Trophoblast cell (in vitro differentiated cells and primary cell): ENCODE data around the gene ECEL1.

Experiments
- DNase-seq, 2 donors: peaks; one replicate each; pipeline ENCODE4 v3.0.0-alpha.2; 2016
- H2AFZ ChIP-seq: 2 replicates; pipeline ENCODE4 v1.6.1; 2013; ENCODE audit warnings: low read length, moderate library complexity, mild to moderate bottlenecking; ENCODE audit not compliant: insufficient read depth, poor library complexity
- H2AK5ac ChIP-seq: 2 replicates; pipeline ENCODE4 v1.6.1; 2013; ENCODE audit warnings: mild to moderate bottlenecking, low read length
- H2BK120ac ChIP-seq: 2 replicates; pipeline ENCODE4 v1.6.1; 2013; ENCODE audit warnings: low read length, mild to moderate bottlenecking, moderate library complexity; ENCODE audit not compliant: insufficient read depth, poor library complexity
- H2BK12ac ChIP-seq: 2 replicates; pipeline ENCODE4 v1.6.1; 2013; ENCODE audit warnings: mild to moderate bottlenecking, low read length, moderate library complexity
- H2BK5ac ChIP-seq: 2 replicates; pipeline ENCODE4 v1.6.1; 2013; ENCODE audit warnings: low read length, low read depth, moderate library complexity, mild to moderate bottlenecking; ENCODE audit not compliant: poor library complexity
- H3K14ac ChIP-seq: 2 replicates; pipeline ENCODE4 v1.6.1; 2013; ENCODE audit warnings: mild to moderate bottlenecking, low read length
- H3K18ac ChIP-seq: 2 replicates; pipeline ENCODE4 v1.6.1; 2013; ENCODE audit warnings: mild to moderate bottlenecking, low read length
- H3K23ac ChIP-seq: 2 replicates; pipeline ENCODE4 v1.6.1; 2013; ENCODE audit warnings: low read length
- H3K27ac ChIP-seq: 2 replicates; pipeline ENCODE4 v1.5.1; 2013; ENCODE audit warnings: low read depth, mild to moderate bottlenecking, inconsistent platforms, low read length, moderate library complexity
- H3K27me3 ChIP-seq: 2 replicates; pipeline ENCODE4 v1.6.1; 2013; ENCODE audit warnings: inconsistent platforms, mild to moderate bottlenecking, low read length, moderate library complexity; ENCODE audit not compliant: insufficient read depth
- H3K36me3 ChIP-seq, 2 experiments: 1 replicate in 1 of 2; 2 replicates in 1 of 2; pipeline ENCODE4 v1.6.1; 2013; ENCODE audit warnings: low read length in 2 of 2, mild to moderate bottlenecking in 2 of 2, moderate library complexity in 1 of 2; ENCODE audit not compliant: insufficient read depth in 2 of 2, control insufficient read depth in 1 of 2
- H3K4ac ChIP-seq: 2 replicates; pipeline ENCODE4 v1.6.1; 2013; ENCODE audit warnings: low read depth, mild to moderate bottlenecking, low read length, moderate library complexity
- H3K4me1 ChIP-seq, 2 experiments: 1 replicate in 1 of 2; 2 replicates in 1 of 2; pipeline ENCODE4 v1.6.1; 2013; ENCODE audit warnings: low read length in 2 of 2, mild to moderate bottlenecking in 2 of 2, moderate library complexity in 1 of 2; ENCODE audit not compliant: insufficient read depth in 2 of 2, control insufficient read depth in 1 of 2
- H3K4me2 ChIP-seq: 2 replicates; pipeline ENCODE4 v1.6.1; 2013; ENCODE audit warnings: inconsistent platforms, mild to moderate bottlenecking, low read length, moderate library complexity
- H3K4me3 ChIP-seq: 2 replicates; pipeline ENCODE4 v1.5.1; 2013; ENCODE audit warnings: mild to moderate bottlenecking, low read depth, low read length, inconsistent platforms
- H3K79me1 ChIP-seq: one replicate; pipeline ENCODE4 v1.6.1; 2013; ENCODE audit warnings: low read length
- H3K79me2 ChIP-seq: 2 replicates; pipeline ENCODE4 v1.6.1; 2013; ENCODE audit warnings: low read length, mild to moderate bottlenecking; ENCODE audit not compliant: control insufficient read depth, insufficient read depth, poor library complexity
- H3K9ac ChIP-seq: 2 replicates; pipeline ENCODE4 v1.6.1; 2013; ENCODE audit warnings: mild to moderate bottlenecking, low read length
- H3K9me3 ChIP-seq: 2 replicates; pipeline ENCODE4 v1.6.1; 2013; ENCODE audit warnings: low read depth, mild to moderate bottlenecking, control low read depth, inconsistent platforms, low read length; ENCODE audit not compliant: insufficient read depth
- H4K12ac ChIP-seq: 2 replicates; pipeline ENCODE4 v1.6.1; 2013; ENCODE audit warnings: low read depth, mild to moderate bottlenecking, low read length, moderate library complexity
- H4K8ac ChIP-seq: 2 replicates; pipeline ENCODE4 v1.6.1; 2013; ENCODE audit warnings: low read depth, mild to moderate bottlenecking, low read length, moderate library complexity
- H4K91ac ChIP-seq: one replicate; pipeline ENCODE4 v1.6.1; 2013; ENCODE audit warnings: low read depth, mild to moderate bottlenecking, low read length, moderate library complexity
- WGBS: extraction: QIAGEN DNeasy Blood & Tissue Kit; methylation state at CpG from one replicate; pipeline ENCODE4 v1.1.7; 2013; ENCODE audit warnings: missing lambda C conversion rate; ENCODE audit not compliant: insufficient read length, insufficient coverage; ENCODE audit errors: extremely low coverage; 5-methylcytosine and 5-hydroxymethylcytosine counted together

ECEL1 gene

DNA sequence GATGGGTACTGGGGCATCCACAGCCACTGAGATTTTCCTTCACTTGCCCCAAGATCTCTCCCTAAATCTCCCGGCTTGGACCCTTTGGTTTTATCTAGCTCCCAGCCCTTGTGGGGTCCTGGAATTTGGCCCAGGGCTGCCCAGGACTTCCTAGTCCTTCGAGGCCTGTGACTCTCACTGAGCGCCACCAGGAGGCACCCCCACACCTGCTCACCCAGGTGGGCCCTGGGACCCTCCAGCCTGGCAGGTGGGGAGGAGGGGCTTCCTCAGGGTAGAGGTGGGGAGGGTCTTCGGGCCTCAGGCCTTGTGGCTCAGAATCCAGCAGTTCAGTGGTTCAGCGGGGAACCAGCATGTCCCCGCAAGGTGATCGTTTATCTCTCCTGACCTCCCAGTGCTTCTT lies 20.6 kb upstream of the ECEL1 start:
- WGBS = no CpG with 5 or more reads among the region's 7 CpGs
- no peak overlapping the region for H3K4me2 ChIP-seq
- H3K27me3 ChIP-seq = peaks cover 23% of the 10 kb centered on the region
- H3K18ac ChIP-seq = no peak overlapping the region
- no peak overlapping the region for H3K4ac ChIP-seq
- no peak overlapping the region for H3K4me3 ChIP-seq
- no peaks in the 10 kb centered on the region for H3K79me2 ChIP-seq
- no peaks in the 10 kb centered on the region for H3K36me3 ChIP-seq
- H3K27ac ChIP-seq = no peak overlapping the region
- no peak overlapping the region for H2AK5ac ChIP-seq
- H2AFZ ChIP-seq = no peak overlapping the region
- H4K12ac ChIP-seq = no peak overlapping the region
- no peak overlapping the region for H2BK120ac ChIP-seq
- DNase-seq = no peak
- H4K8ac ChIP-seq = no peak overlapping the region
- no peak overlapping the region for H3K14ac ChIP-seq
- H4K91ac ChIP-seq = no peak overlapping the region
- no peak overlapping the region for H2BK12ac ChIP-seq
- no peak overlapping the region for H3K23ac ChIP-seq
- peaks cover 0 to 3% of the 10 kb centered on the region in 2 experiments for H3K4me1 ChIP-seq
- peaks cover 5% of the 10 kb centered on the region for H3K9me3 ChIP-seq
- no peaks in the 10 kb centered on the region for H3K79me1 ChIP-seq
- no peak overlapping the region for H2BK5ac ChIP-seq
- H3K9ac ChIP-seq = no peak overlapping the region

DNA sequence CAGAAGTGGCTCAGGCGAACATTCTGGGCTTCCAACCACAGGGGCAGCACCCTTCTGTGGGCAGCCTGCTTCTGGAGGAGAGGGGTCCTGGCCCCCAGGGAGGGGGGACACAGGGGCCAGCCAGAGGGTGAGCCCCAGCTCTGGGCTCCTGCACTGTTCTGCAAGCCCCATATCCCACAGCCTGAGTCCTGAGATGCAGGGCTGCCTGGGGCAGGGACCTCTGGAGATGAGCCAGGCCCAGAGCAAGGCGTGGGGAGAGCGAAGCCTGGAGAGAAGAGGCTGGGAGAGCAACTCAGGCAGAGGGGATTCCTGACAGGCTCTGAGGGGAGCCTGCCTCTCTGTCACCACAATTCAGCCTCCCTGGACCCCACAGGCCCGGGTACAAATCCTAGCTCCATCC lies 19.1 kb upstream of the ECEL1 start:
- no peak overlapping the region for H2AK5ac ChIP-seq
- H3K27ac ChIP-seq = no peak overlapping the region
- DNase-seq = no peak
- H2BK5ac ChIP-seq = no peak overlapping the region
- no CpG with 5 or more reads among the region's 4 CpGs for WGBS
- no peak overlapping the region for H2AFZ ChIP-seq
- H3K4ac ChIP-seq = no peak overlapping the region
- no peak overlapping the region for H3K18ac ChIP-seq
- no peaks in the 10 kb centered on the region for H3K79me2 ChIP-seq
- no peak overlapping the region for H3K23ac ChIP-seq
- no peak overlapping the region for H4K8ac ChIP-seq
- no peak overlapping the region for H2BK12ac ChIP-seq
- no peak overlapping the region for H4K12ac ChIP-seq
- H3K36me3 ChIP-seq = no peaks in the 10 kb centered on the region
- H3K14ac ChIP-seq = no peak overlapping the region
- no peak overlapping the region for H3K9ac ChIP-seq
- no peak overlapping the region for H4K91ac ChIP-seq
- no peak overlapping the region for H3K4me3 ChIP-seq
- H3K79me1 ChIP-seq = no peaks in the 10 kb centered on the region
- H3K4me1 ChIP-seq = peaks cover 0 to 8% of the 10 kb centered on the region in 2 experiments
- peaks cover 31% of the 10 kb centered on the region for H3K27me3 ChIP-seq
- H3K9me3 ChIP-seq = peaks cover 7% of the 10 kb centered on the region
- H3K4me2 ChIP-seq = no peak overlapping the region
- no peak overlapping the region for H2BK120ac ChIP-seq

DNA sequence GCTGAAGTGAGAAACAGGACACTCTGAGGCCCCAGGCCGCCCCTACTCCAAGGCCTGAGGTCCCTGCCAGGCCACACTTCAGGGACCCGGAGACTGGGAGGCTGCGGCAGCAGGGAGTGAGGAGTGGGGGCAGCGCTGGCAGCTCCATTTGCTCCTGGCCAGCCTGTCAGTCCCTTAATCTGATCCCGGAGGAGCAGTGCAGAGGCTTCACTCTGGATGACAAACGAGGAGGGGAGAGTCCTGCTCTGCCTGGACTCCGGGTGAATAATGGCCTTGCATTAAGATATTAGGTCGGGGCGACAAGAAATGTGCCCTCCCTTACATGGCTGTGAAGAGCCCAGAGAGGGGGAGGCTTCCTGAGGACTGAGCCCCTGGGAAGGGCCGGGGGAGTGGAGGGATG lies 18.2 kb upstream of the ECEL1 start:
- Histone ChIP-seq H3K27me3 (peaks cover 31% of the 10 kb centered on the region), H3K4me2 (no peak overlapping the region), H3K4ac (no peak overlapping the region), H3K4me1 (peaks cover 0 to 8% of the 10 kb centered on the region in 2 experiments), H3K36me3 (no peaks in the 10 kb centered on the region), H3K27ac (no peak overlapping the region), H3K18ac (no peak overlapping the region), H3K9ac (no peak overlapping the region), H2AK5ac (no peak overlapping the region), H4K12ac (no peak overlapping the region), H2BK12ac (no peak overlapping the region), H3K9me3 (peaks cover 7% of the 10 kb centered on the region), H3K79me2 (no peaks in the 10 kb centered on the region), H4K8ac (no peak overlapping the region), H2BK120ac (no peak overlapping the region), H2BK5ac (no peak overlapping the region), H2AFZ (no peak overlapping the region), H3K23ac (no peak overlapping the region), H4K91ac (no peak overlapping the region), H3K14ac (no peak overlapping the region), H3K79me1 (no peaks in the 10 kb centered on the region), H3K4me3 (no peak overlapping the region)
- no CpG with 5 or more reads among the region's 10 CpGs for WGBS
- DNase-seq = no peak

DNA sequence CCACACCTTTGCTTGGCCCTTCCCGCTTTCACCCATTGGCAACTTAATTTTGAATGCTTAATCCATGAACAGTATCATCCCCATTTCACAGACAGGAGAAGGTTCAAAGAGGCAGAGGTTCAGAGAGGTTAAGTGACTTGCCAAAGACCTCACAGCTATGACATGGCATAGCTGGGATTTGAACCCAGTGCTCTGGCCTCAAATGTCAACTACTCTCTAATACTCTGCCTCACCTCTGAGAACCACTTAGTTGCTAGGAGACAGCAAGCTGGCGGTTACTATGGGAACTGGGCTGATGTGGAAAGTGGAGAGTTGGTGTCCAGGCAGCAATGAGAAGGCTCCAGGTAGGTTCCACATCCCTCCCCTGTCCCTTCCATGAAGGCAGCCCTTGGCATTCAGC lies 16.8 kb upstream of the ECEL1 start:
- Histone ChIP-seq H3K23ac (no peak overlapping the region), H3K4me1 (peaks cover 0 to 8% of the 10 kb centered on the region in 2 experiments), H3K27me3 (peaks cover 31% of the 10 kb centered on the region), H2BK5ac (no peak overlapping the region), H4K91ac (no peak overlapping the region), H3K4ac (no peak overlapping the region), H3K4me2 (no peak overlapping the region), H4K8ac (no peak overlapping the region), H3K79me2 (no peaks in the 10 kb centered on the region), H2BK12ac (no peak overlapping the region), H3K36me3 (no peaks in the 10 kb centered on the region), H3K79me1 (no peaks in the 10 kb centered on the region), H3K4me3 (no peak overlapping the region), H3K27ac (no peak overlapping the region), H3K9ac (no peak overlapping the region), H3K14ac (no peak overlapping the region), H2BK120ac (no peak overlapping the region), H3K9me3 (peaks cover 7% of the 10 kb centered on the region), H4K12ac (no peak overlapping the region), H2AK5ac (no peak overlapping the region), H3K18ac (no peak overlapping the region), H2AFZ (no peak overlapping the region)
- WGBS = no CpG with 5 or more reads among the region's 2 CpGs
- DNase-seq = no peak
